ENCODE data around the gene MTOR. TPM values are rescaled to one million over a fixed set of nuclear protein-coding genes. Genes with fewer than 3 reads are reported as not detected.
"Not testable (repeated sequence)": the region's sequence is repeated elsewhere in the genome, so short reads cannot be mapped to it uniquely, and the experiment has no call there.

Gene MTOR
- total RNA-seq, 1 experiment from 2014 or later: 36.1 TPM

- CTCF ChIA-PET: no interaction called here
- no peak for TF ChIP-seq CTCF (IDR thresholded peaks at IDR 0.05; ENCODE audit: unreplicated experiment)
- no peaks in the 10 kb centered on the region for H3K4me1 Mint-ChIP-seq (ENCODE audit: low read depth, unreplicated experiment)
- H3K4me3 Mint-ChIP-seq (ENCODE audit: low read depth, unreplicated experiment): no peak overlapping the region
- intact Hi-C loops (cut with micrococcal nuclease; ENCODE audit: unreplicated experiment): no loop called here
- H3K36me3 Mint-ChIP-seq (ENCODE audit: insufficient read depth, unreplicated experiment): no peaks in the 10 kb centered on the region
- no peaks in the 10 kb centered on the region for H3K9me3 Mint-ChIP-seq (ENCODE audit: low read depth, unreplicated experiment)
- no peak overlapping the region for H3K27ac Mint-ChIP-seq (ENCODE audit: unreplicated experiment)
- peaks cover 52% of the 10 kb centered on the region for H3K27me3 Mint-ChIP-seq (ENCODE audit: unreplicated experiment)
- BruUV-seq (replicated peaks): no TSS peak
- no peak for DNase-seq
These were observed 45.5 kb upstream of the MTOR start for GRCh38 chr1:11307852-11308251.

- intact Hi-C loops (cut with micrococcal nuclease; ENCODE audit: unreplicated experiment); H3K36me3 Mint-ChIP-seq (ENCODE audit: insufficient read depth, unreplicated experiment); CTCF ChIA-PET: not testable (repeated sequence)
These were observed 43.2 kb upstream of the MTOR start for GRCh38 chr1:11305516-11305915.

GRCh38 chr1:11302366-11302765, 40.0 kb upstream of the MTOR start:
- intact Hi-C loops (cut with micrococcal nuclease; ENCODE audit: unreplicated experiment): no loop called here

More at GRCh38 chr1:11305516-11305915, 43.2 kb upstream of the MTOR start:
- H3K4me3 Mint-ChIP-seq (ENCODE audit: low read depth, unreplicated experiment); BruUV-seq (replicated peaks); H3K9me3 Mint-ChIP-seq (ENCODE audit: low read depth, unreplicated experiment); H3K4me1 Mint-ChIP-seq (ENCODE audit: low read depth, unreplicated experiment); H3K27ac Mint-ChIP-seq (ENCODE audit: unreplicated experiment); DNase-seq: not testable (repeated sequence)
- peaks cover 29% of the 10 kb centered on the region for H3K27me3 Mint-ChIP-seq (ENCODE audit: unreplicated experiment)

GRCh38 chr1:11301601-11302000, 39.2 kb upstream of the MTOR start:
- no peaks in the 10 kb centered on the region for H3K4me1 Mint-ChIP-seq (ENCODE audit: low read depth, unreplicated experiment)
- H3K36me3 Mint-ChIP-seq (ENCODE audit: insufficient read depth, unreplicated experiment): no peaks in the 10 kb centered on the region
- no peak overlapping the region for H3K27ac Mint-ChIP-seq (ENCODE audit: unreplicated experiment)
- DNase-seq: no peak
- no peaks in the 10 kb centered on the region for H3K9me3 Mint-ChIP-seq (ENCODE audit: low read depth, unreplicated experiment)
- peaks cover 6% of the 10 kb centered on the region for H3K27me3 Mint-ChIP-seq (ENCODE audit: unreplicated experiment)
- CTCF ChIA-PET: no interaction called here
- TF ChIP-seq CTCF (IDR thresholded peaks at IDR 0.05; ENCODE audit: unreplicated experiment): no peak
- BruUV-seq (replicated peaks): no TSS peak
- no peak overlapping the region for H3K4me3 Mint-ChIP-seq (ENCODE audit: low read depth, unreplicated experiment)
- intact Hi-C loops (cut with micrococcal nuclease; ENCODE audit: unreplicated experiment): no loop called here

More at GRCh38 chr1:11302366-11302765, 40.0 kb upstream of the MTOR start:
- CTCF ChIA-PET: no interaction called here
- Mint-ChIP-seq H3K9me3 (ENCODE audit: low read depth, unreplicated experiment) (no peaks in the 10 kb centered on the region), H3K36me3 (ENCODE audit: insufficient read depth, unreplicated experiment) (no peaks in the 10 kb centered on the region), H3K27me3 (ENCODE audit: unreplicated experiment) (peaks cover 13% of the 10 kb centered on the region), H3K27ac (ENCODE audit: unreplicated experiment) (no peak overlapping the region), H3K4me3 (ENCODE audit: low read depth, unreplicated experiment) (no peak overlapping the region), H3K4me1 (ENCODE audit: low read depth, unreplicated experiment) (no peaks in the 10 kb centered on the region)
- no peak for DNase-seq
- BruUV-seq (replicated peaks): no TSS peak
- TF ChIP-seq CTCF (IDR thresholded peaks at IDR 0.05; ENCODE audit: unreplicated experiment): no peak

- Mint-ChIP-seq H3K9me3 (ENCODE audit: low read depth, unreplicated experiment) (no peaks in the 10 kb centered on the region), H3K36me3 (ENCODE audit: insufficient read depth, unreplicated experiment) (no peaks in the 10 kb centered on the region), H3K4me1 (ENCODE audit: low read depth, unreplicated experiment) (no peaks in the 10 kb centered on the region), H3K27ac (ENCODE audit: unreplicated experiment) (no peak overlapping the region), H3K27me3 (ENCODE audit: unreplicated experiment) (no peaks in the 10 kb centered on the region), H3K4me3 (ENCODE audit: low read depth, unreplicated experiment) (no peak overlapping the region)
- no TSS peak for BruUV-seq (replicated peaks)
- TF ChIP-seq CTCF (IDR thresholded peaks at IDR 0.05; ENCODE audit: unreplicated experiment): no peak
- DNase-seq: no peak
- intact Hi-C loops (cut with micrococcal nuclease; ENCODE audit: unreplicated experiment): no loop called here
- CTCF ChIA-PET: no interaction called here
These were observed 36.8 kb upstream of the MTOR start for GRCh38 chr1:11299225-11299574.

Data from Calu3 (cell line).